ENCODE measurements around the gene STXBP3.

DNA sequence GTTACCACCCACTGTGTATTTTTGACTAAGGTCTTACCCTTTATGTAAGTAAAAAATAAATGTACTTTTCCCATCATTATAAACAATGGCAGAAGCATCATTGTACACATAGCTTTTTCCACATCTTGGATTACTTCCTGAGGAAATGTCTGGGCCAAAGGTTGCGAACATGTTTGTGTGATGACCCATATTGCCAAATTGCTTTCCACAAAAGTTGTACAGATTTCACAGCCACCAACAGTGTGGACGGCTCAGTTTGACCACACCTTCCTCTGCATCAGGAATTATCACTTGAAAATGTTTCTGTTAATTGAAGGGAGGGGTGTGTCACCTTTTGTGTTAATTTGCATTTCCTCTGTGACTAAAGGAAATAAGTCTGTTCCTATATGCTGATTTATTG is 84.8 kb downstream of the STXBP3 start:
- TF ChIP-seq, protein P1, sequence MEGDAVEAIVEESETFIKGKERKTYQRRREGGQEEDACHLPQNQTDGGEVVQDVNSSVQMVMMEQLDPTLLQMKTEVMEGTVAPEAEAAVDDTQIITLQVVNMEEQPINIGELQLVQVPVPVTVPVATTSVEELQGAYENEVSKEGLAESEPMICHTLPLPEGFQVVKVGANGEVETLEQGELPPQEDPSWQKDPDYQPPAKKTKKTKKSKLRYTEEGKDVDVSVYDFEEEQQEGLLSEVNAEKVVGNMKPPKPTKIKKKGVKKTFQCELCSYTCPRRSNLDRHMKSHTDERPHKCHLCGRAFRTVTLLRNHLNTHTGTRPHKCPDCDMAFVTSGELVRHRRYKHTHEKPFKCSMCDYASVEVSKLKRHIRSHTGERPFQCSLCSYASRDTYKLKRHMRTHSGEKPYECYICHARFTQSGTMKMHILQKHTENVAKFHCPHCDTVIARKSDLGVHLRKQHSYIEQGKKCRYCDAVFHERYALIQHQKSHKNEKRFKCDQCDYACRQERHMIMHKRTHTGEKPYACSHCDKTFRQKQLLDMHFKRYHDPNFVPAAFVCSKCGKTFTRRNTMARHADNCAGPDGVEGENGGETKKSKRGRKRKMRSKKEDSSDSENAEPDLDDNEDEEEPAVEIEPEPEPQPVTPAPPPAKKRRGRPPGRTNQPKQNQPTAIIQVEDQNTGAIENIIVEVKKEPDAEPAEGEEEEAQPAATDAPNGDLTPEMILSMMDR (conservative IDR thresholded peaks at IDR 0.05 in 1 of 2, IDR thresholded peaks at IDR 0.05 in 1 of 2; ENCODE audit: extremely low read depth in 1 of 2, insufficient read depth in 1 of 2, low read depth in 1 of 2, low read length in 2 of 2) = no peak
- TF ChIP-seq EZH2 (IDR thresholded peaks at IDR 0.05; ENCODE audit: borderline replicate concordance, low read length) = no peak
